ENCODE data around the gene MAPK9.

MAPK9 gene

GRCh38 chr5:180291234-180291940 is 496 bp downstream of the MAPK9 start:
- DNase-seq, result no peak

DNA sequence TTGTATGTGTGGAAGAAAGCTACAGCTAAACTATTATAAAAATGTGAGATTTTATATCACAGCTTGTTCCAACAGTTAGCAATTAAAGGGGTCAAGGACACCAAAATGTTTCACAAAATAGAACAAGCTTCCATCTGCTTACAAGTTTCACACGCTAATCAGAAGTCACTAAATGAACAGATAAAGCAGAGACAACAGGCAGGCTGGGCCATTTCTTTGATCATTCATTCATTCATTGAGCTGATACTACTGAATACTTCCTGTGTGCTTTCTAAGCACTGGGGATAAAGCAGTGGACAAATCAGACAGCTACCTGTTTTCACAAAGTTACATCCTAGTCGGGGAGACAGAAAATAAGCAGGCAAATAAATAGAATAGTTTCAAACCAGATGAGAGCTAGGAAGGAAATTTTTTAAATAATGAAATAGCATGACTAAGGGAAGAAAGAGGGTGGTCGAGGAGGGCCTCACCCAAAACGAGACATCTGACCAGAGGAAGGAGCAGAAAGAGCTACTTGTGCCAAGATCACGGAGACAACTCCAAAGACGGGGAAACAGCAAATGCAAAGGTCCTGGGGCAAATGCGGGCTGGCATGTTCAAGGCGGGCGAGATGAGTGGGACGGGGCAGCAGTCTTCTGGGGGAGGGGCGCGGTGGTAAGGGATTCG is 1.2 kb downstream of the MAPK9 start:
- DNase-seq, result no peak

DNA sequence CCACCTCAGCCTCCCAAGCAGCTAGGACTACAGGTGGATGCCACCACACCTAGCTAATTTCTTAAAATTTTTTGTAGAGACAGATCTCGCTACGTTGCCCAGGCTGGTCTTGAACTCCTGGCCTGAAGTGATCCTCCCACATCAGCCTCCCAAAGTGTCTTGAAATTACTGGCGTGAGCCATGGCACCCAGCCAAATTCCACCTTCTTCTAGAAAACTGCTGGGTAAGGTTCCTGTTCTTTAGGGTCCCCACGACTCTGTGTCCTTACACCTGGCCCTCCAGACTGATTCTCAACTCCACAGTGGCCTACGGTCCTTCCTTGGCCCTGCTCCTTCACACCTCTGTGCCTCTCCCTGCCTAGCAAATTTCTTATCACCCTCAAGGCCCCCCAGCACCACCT is 1.9 kb downstream of the MAPK9 start:
- DNase-seq, result no peak

DNA sequence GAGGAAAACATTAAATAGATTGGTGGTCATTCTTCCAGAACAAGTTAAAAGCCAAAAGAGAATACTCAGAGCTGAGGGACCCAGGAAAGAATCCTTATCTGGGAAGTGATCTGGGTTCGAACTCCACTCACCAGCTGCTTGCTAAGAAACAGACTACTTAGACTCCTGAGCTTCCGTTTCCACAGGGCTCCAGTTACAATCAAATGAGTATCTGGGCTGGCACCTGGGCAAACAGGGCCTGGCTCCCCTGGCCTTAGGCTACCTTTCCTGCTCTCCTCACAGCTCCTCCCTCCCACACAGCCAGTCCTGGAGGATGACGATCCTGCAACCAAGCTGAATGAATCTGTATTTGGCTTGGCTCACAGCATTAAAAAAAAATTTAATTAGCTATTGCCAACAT is 2.5 kb downstream of the MAPK9 start:
- no peak for DNase-seq

DNA sequence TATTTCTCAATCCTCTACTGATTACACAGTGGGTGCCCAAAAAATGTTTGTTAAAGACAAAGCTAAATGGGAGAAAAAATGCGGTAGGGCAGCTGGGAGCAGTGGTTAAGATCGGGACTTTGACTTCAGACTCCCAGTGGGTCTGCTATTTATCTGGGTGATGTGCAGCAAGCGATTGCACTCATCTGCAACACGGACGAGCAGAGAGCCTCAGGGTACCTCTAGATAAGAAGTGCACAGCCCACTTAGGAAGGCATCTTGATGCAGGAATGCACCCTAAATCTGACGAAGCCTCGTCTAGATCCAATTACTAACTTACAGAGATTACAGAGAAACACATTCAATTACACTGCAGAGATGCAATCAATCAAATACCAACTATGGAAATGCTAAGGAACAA is 4.0 kb downstream of the MAPK9 start:
- DNase-seq, result no peak

DNA sequence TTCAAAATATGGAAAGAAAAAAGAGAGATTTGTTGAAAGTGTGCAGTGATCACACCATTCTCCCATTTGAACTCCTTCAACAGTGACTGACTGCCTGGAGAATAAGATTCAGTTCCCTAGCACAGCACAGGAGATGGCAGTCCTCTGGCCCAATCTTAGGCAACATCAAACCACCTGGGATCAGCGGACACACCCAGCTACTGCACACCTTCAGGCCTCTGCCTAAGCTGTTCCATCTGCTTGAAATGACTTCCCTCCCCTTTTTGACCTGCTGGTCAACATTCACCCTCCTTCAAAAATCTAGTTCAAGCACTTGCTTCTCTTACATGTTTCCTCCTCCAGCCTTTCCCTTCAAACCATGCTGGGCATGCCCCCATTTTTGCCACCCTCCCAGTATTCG is 4.5 kb downstream of the MAPK9 start:
- no peak for DNase-seq

DNA sequence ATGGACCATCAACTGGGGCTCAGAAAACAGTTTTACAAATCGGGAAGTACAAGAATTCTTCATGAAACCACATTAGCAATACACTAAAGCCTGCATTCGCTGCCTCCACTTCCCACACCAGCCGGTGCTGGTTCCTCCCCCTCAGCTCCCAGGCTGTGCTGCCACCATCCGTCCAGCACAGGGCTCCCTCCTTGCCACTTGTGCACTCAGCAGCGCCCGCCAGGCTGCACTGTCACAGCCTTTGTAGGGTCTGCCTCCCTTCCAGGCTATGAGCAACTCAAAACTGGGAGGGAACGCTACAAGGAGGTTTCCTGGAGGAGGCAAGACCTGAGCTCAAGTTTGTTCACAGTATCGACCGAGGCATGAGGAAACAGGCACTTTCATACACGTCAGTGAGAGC is 7.7 kb downstream of the MAPK9 start:
- DNase-seq, result no peak

GRCh38 chr5:180283026-180283615 is 8.8 kb downstream of the MAPK9 start:
- DNase-seq, result no peak

DNA sequence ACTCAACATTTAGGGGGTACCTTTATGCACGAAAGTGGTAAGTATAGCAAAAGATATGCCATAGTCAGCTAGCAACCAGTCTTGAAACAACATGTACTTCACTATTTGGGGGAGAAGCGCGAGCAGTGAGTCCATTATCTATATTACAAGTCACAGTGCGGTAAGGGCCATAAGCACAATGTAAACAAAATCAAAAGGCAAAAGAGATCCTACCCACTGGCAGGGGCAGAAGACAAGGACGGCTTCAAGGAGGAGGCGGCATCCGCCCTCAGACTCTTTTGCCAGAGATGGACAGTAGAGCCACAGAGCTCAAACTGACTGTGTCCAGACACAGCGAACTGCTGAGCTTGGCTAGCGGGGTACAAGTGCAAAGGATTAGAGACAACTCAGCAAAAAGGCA is 9.6 kb downstream of the MAPK9 start:
- DNase-seq, result no peak

DNA sequence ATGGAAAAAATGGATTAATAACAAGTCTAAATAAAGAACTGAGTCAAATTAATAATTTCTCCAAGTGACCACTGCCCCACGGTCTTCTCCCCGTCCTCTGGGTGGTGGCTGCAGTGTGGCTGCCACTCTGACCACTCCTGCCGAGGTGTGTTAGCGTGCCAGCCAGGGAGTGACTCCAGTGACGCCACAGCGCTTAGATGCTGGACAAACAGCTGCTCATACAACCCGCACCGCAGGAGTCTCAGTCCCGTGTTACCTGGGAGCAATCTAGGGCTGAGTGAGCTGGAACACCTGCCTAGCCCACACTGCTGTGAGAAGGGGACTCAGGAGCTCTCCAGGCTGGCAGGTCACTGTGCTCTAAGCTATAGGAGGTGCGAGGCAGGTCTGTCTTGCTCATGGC is 10.2 kb downstream of the MAPK9 start:
- DNase-seq, result no peak

DNA sequence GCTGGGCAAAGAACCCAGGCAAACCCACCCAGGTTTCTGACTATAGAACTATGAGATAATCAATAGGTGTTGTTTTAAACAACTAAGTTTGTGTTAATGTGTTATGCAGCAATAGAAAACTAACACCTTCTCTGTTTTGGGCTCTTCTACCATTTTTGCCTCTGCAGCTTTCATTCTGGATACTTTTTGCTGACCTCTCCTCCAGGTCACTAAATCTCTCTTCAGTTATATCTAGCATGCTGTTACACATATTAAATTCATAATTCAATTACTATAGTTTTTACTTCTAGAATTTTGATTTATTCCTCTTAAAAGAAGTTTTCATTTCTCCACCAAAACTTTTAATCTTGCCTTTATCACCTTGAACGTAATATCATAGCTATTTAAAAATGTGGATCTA is 17.2 kb downstream of the MAPK9 start:
- no peak for DNase-seq

GRCh38 chr5:180271221-180271620 is 20.7 kb downstream of the MAPK9 start:
- no peak for DNase-seq

DNA sequence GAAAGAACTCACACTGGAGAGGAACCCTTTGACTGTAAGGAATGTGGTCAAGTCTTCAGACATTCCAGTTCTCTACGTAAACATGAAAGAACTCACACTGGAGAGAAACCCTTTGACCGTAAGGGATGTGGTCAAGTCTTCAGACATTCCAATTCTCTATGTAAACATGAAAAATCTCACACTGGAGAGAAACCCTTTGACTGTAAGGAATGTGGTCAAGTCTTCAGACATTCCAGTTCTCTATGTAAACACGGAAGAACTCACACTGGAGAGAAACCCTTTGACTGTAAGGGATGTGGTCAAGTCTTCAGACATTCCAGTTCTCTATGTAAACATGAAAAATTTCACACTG is 32.6 kb downstream of the MAPK9 start:
- no peak for DNase-seq

DNA sequence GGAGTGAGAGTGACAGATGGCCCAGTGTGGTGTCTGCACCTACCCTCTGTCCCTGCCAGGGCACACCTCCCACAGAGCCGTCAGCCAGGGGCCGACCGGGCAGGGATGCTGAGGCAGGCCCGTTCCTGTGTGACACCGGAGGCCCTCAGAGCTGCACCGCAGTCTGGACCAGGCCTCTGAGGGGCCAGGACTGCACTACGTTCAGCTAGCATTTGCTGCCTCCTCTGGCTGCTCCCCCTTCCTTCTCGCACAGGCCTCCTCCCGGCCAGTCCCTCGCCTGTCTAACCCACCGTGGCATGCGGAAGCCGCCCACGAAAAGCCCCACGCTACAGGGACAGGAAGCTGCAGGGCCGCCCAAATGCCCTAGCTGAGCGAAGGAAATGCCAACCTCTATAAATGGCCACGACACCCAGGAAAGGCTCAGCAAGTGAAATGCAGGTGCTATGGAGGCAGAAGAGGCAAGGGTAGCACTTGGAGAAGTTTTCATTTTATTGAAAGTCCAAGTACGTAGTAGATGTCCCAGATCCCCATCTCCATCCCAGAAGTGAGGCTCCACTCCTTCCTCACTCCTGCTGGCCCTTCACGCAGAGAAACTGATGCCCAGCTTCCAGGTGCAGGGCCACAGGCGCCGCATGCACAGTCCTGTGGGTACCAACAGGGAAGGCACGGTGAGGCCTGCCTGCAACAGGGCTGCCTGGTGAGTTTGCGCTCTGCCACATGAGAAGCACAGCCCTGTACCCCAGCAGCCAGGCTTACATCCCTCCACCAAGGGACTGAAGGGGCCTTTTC is 38.7 kb downstream of the MAPK9 start:
- no peak for DNase-seq

DNA sequence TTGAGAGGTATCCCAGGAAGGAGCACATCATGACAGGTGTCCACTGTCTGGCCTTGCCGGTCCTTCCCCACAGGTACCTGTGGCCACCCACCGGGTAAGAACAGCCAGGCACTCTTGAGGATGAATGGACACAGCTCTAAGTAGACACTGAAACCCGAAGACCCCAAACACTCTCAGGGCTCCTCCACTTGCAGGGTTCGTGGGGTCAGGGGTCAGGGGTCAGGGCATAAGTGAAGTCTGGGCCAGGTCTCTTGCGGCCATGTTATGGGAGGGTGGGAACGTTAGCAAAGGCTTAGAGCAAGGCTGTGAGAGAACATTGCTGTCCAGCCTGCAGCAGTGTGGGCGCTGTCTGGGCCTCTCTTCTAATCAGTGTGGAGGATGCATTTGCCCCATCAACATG is 40.0 kb downstream of the MAPK9 start:
- no peak for DNase-seq

- no peak for DNase-seq
Observed at GRCh38 chr5:180251141-180251540, 40.7 kb downstream of the MAPK9 start.

DNA sequence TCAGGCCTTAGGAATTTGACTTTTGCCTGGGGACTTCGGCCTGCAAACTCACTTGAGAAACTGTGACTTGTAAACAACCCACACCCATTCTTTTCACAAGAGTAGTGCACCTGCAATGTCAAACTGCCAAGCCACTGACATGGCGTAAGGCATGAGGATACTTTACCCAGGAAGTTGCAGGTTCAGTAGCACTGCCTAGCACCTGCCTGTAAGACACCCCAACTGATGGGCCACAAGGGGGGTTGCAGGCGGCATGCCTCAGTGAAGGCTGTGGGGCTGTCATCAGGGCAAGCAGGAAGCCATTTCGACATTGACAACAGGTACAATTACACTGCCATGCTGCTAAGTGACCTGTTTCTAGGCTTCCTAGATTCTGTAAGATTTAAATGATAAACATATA is 41.6 kb downstream of the MAPK9 start:
- no peak for DNase-seq

GRCh38 chr5:180241600-180241999 is 50.3 kb downstream of the MAPK9 start:
- no peak for DNase-seq

GRCh38 chr5:180238631-180239030 is 53.3 kb downstream of the MAPK9 start:
- no peak for DNase-seq

DNA sequence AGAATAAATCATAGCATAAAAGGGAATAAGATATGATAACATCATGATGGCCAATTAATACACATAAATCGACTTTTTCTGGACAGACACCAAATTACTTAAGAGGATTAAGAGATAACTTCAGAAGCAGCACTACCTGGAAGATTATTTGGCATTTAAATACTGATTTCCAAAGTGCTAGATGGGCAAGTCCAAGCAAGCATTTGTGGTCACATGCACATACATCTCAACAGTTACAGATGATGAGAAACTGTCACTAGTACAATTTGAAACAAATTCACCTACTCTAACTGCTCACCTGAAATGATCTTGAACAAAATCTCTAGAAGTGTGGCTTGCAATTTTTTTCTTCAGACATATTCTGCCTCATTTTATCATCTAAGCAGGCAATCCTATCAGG is 56.0 kb downstream of the MAPK9 start:
- DNase-seq, result no peak

- DNase-seq, result no peak
Observed at GRCh38 chr5:180235077-180235476, 56.8 kb downstream of the MAPK9 start.

DNA sequence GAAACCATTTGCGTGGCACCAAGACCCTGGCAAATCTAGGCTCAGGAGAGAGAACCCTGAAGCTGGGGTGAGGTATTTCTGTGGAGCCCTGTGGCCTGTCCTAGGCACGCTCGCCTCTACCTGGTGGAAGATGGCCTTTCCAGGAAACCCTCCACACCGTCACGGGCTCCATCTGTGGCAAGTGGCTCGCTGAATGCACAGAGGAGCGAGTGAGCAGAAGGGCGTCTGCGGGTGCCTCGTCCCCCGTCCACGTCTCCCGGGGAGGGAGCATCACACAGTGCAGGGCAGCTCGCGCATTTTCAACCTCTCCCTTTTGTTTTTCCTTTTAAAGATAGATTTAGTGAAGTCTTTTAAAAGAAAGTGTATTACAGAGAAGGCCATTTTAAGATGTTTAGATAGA is 57.6 kb downstream of the MAPK9 start:
- DNase-seq, result no peak

DNA sequence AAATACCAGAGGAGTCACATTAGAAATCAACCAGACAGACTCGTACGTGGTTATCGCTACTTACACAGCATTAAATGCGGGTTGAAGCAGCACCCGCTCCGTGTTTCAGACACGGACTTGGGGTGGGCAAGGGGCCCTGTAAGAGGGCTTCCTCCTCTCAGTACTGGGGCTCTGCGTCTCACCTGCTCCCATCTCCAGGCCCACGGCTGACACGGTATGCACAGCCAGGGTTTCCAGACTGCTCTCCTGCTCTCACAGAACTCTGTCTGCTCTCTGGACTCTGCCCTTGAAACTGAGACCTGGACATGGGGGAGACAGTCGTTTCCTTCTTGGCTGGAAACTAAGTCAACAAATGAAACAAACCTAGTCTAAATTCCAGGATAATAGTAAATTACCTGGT is 58.2 kb downstream of the MAPK9 start:
- DNase-seq, result no peak

DNA sequence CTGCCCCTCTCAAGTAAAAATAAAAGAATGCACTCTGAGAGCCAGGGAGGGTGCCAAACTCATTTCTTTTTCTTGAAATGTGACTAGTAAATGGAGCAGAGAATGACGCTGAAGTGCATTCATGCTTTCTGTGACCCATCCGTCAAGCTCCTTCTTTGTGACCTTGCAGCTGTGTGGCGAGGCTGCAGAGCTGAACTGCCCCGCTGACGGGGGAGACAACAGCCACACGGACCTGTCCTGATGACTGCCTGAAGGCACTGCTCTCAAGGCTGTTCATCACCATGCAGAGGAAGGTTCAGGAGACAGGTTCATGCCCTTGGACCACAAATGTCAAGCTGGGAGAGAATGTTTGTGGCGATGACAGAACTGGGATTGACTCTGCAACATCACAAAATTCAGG is 61.9 kb downstream of the MAPK9 start:
- no peak for DNase-seq
